ENCODE measurements around the gene DRC7. TPM values are rescaled to one million over a fixed set of nuclear protein-coding genes. Genes with fewer than 3 reads are reported as not detected.

Gene DRC7
- total RNA-seq, 2 donors from 2014 or later = not detected

DNA sequence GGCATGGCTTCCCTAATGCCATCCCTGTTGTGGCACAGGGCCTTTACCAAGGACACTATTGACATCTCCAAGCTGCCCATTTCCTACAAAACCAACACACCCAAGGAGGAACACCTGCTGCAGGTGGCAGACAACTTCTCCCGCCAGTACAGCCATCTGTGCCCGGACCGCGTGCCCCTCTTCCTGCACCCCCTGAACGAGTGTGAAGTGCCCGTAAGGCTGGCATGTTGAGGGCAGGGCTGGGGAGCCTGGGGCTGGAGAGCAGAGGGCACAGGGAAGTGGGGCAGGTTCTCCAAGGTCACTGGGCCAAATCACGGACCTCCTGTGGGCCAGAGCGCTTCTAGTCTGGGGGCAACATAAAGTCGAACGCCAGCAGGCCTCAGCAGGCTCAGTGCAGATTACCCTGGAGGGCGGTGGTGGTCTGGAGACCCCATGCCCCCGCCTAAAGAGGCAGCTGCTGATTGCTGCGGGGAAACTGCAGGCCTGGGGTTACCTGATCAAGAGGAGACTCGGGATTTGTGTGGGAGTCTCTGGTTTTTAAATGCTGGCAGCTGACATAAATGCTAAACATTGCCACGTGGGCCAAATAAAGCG is 4.3 kb downstream of the DRC7 start:
- Histone ChIP-seq H3K36me3 (no peaks in the 10 kb centered on the region), H3K9me3 (no peaks in the 10 kb centered on the region), H3K4me1 (no peaks in the 10 kb centered on the region), H3K27ac (no peak overlapping the region), H3K27me3 (no peaks in the 10 kb centered on the region), H3K4me3 (no peak overlapping the region)
- TF ChIP-seq, protein P1, sequence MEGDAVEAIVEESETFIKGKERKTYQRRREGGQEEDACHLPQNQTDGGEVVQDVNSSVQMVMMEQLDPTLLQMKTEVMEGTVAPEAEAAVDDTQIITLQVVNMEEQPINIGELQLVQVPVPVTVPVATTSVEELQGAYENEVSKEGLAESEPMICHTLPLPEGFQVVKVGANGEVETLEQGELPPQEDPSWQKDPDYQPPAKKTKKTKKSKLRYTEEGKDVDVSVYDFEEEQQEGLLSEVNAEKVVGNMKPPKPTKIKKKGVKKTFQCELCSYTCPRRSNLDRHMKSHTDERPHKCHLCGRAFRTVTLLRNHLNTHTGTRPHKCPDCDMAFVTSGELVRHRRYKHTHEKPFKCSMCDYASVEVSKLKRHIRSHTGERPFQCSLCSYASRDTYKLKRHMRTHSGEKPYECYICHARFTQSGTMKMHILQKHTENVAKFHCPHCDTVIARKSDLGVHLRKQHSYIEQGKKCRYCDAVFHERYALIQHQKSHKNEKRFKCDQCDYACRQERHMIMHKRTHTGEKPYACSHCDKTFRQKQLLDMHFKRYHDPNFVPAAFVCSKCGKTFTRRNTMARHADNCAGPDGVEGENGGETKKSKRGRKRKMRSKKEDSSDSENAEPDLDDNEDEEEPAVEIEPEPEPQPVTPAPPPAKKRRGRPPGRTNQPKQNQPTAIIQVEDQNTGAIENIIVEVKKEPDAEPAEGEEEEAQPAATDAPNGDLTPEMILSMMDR (IDR thresholded peaks at IDR 0.05) = no peak
- no peak for DNase-seq (ENCODE audit: low spot score)

DNA sequence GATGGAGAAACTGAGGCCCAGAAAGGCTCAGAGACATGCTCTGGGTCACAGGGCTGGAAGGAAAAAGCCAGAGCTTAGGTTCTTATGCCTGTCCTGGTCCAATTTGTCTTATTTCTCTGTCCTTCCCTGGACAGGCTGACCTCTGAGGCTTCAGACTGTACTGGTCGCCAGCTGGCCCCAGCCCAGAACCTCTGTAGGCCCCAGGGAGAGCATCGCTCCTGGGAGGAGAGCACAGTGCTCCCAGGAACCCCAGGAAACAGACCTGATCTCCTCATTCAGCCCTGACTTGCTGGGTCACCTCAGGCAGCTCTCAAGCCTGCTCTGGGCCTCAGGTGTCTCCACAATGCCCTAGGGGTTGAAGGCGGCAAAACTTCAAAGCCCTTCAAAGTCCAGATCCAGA is 4.9 kb downstream of the DRC7 start:
- no peak for DNase-seq (ENCODE audit: low spot score)
- no peaks in the 10 kb centered on the region for H3K27me3 ChIP-seq
- no peaks in the 10 kb centered on the region for H3K36me3 ChIP-seq
- H3K4me1 ChIP-seq = no peaks in the 10 kb centered on the region
- H3K9me3 ChIP-seq = no peaks in the 10 kb centered on the region
- no peak overlapping the region for H3K27ac ChIP-seq
- no peak overlapping the region for H3K4me3 ChIP-seq
- TF ChIP-seq, protein P1 (IDR thresholded peaks at IDR 0.05) = no peak

DNA sequence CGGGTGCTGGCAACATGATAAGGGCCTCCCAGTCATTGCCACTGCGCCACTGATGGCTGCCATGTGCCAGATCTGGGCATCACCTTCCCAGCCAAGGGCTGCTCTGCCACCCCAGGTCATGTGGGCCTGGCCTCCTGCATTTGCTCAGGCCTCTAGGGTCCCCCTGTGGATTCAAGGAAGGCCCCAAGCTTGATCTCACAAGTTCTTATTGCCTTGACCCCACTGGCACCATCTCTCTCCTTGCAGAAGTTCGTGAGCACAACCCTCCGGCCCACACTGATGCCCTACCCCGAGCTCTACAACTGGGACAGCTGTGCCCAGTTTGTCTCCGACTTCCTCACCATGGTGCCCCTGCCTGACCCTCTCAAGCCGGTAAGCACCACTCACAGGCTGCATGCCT is 5.3 kb downstream of the DRC7 start:
- Histone ChIP-seq H3K4me3 (no peak overlapping the region), H3K27me3 (no peaks in the 10 kb centered on the region), H3K9me3 (no peaks in the 10 kb centered on the region), H3K4me1 (no peaks in the 10 kb centered on the region), H3K36me3 (no peaks in the 10 kb centered on the region), H3K27ac (no peak overlapping the region)
- TF ChIP-seq, protein P1 (IDR thresholded peaks at IDR 0.05) = no peak
- no peak for DNase-seq (ENCODE audit: low spot score)

DNA sequence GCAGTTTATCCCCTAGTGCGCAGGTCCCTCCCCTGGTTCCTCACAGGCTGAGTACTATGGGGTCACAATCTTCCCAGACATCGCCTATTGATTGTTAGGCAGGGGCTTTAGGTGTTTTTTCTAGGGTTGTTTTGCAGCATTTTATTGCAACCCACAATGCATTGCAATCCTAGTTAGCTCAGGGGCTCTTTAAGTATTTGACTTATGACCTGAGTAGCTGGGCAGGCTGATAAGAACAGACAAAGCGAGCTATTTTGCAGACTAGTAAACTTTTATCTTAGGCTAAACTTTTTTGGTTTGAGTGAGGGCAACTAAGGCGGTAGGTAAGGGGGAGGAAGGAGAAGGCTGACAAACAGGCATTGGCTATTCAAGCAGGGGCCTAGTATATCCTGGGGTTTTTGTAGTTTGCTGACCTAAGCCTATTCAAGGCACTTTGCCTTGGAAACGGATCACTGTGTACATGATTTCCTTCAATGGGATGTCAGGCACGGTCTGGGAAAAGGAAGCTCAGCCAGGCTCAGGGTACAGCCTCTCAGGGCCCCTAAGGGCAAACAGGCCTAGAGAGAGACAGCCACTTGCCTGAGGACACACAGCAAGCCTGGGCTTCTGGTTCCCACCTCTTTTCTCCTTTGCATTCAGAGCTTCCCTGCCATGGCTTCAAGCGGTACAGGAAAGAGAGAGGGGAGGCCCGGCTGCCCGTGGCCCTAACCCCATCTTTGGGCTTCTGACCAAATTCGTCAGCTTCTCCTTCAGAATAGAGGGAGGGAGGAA is 6.4 kb downstream of the DRC7 start:
- no peaks in the 10 kb centered on the region for H3K27me3 ChIP-seq

DNA sequence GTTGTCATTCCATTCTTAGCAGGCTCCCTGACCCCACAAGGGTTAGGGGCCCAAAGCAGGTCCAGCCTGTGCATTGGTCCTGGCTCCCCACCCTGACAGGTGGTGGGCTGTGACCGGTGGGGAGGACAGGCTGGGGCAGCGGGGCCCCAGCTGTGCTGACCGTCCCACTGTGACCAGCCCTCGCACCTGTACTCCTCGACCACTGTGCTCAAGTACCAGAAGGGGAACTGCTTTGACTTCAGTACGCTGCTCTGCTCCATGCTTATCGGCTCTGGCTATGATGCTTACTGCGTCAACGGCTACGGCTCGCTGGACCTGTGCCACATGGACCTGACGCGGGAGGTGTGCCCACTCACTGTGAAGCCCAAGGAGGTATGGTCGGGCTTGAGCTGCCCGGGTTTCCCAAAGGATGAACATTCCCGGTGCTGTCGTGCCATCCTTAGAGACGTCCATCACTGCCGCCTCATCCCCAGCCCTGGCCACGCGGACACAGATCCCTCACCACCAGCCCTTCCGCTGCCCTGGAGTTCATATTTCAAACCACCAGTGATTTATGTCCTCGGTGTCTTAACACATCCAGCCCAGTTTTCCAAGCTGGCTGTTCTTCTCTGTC is 7.3 kb downstream of the DRC7 start:
- no peaks in the 10 kb centered on the region for H3K9me3 ChIP-seq
- DNase-seq (ENCODE audit: low spot score) = no peak
- TF ChIP-seq, protein P1 (IDR thresholded peaks at IDR 0.05) = no peak
- H3K4me3 ChIP-seq = no peak overlapping the region
- H3K36me3 ChIP-seq = no peaks in the 10 kb centered on the region
- no peaks in the 10 kb centered on the region for H3K27me3 ChIP-seq
- no peaks in the 10 kb centered on the region for H3K4me1 ChIP-seq
- H3K27ac ChIP-seq = no peak overlapping the region

More for the DNA sequence above, 6.4 kb downstream of the DRC7 start:
- TF ChIP-seq, protein P1 (IDR thresholded peaks at IDR 0.05) = no peak
- no peak for DNase-seq (ENCODE audit: low spot score)
- Histone ChIP-seq H3K4me3 (no peak overlapping the region), H3K4me1 (no peaks in the 10 kb centered on the region), H3K27ac (no peak overlapping the region), H3K36me3 (no peaks in the 10 kb centered on the region), H3K9me3 (no peaks in the 10 kb centered on the region)
